Neuronal stem cell (in vitro differentiated cells): ENCODE data around the gene RPRD2.

Experiments used
- DNase-seq: peaks from one replicate; pipeline ENCODE4 v3.0.0-alpha.2; 2013; ENCODE audit warnings: low spot score
- H2AFZ ChIP-seq: one replicate; pipeline ENCODE4 v1.6.1; 2013; ENCODE audit warnings: mild to moderate bottlenecking, low read length, inconsistent platforms
- H2AK5ac ChIP-seq: 2 replicates; pipeline ENCODE4 v1.6.1; 2013; ENCODE audit warnings: low read depth, mild to moderate bottlenecking, inconsistent platforms, low read length, moderate library complexity, mixed read lengths
- H2BK120ac ChIP-seq: 2 replicates; pipeline ENCODE4 v1.6.1; 2013; ENCODE audit warnings: low read depth, mild to moderate bottlenecking, inconsistent platforms, low read length, moderate library complexity, mixed read lengths
- H2BK12ac ChIP-seq: one replicate; pipeline ENCODE4 v1.6.1; 2013; ENCODE audit warnings: low read length, inconsistent platforms
- H2BK15ac ChIP-seq: 2 replicates; pipeline ENCODE4 v1.6.1; 2013; ENCODE audit warnings: mild to moderate bottlenecking, low read length, inconsistent platforms, mixed read lengths
- H2BK5ac ChIP-seq: one replicate; pipeline ENCODE4 v1.6.1; 2013; ENCODE audit warnings: inconsistent platforms, mild to moderate bottlenecking, low read length, moderate library complexity
- H3K14ac ChIP-seq: one replicate; pipeline ENCODE4 v1.6.1; 2013; ENCODE audit warnings: low read length, inconsistent platforms
- H3K18ac ChIP-seq: 2 replicates; pipeline ENCODE4 v1.6.1; 2013; ENCODE audit warnings: low read length, inconsistent platforms
- H3K23ac ChIP-seq: 2 replicates; pipeline ENCODE4 v1.6.1; 2013; ENCODE audit warnings: low read depth, mild to moderate bottlenecking, mixed read lengths, low read length, inconsistent platforms; ENCODE audit not compliant: poor library complexity
- H3K27ac ChIP-seq: replicated peaks from 3 replicates; pipeline ENCODE4 v1.5.1; 2013; ENCODE audit warnings: low read length, inconsistent platforms
- H3K27me3 ChIP-seq, 3 experiments: 2 replicates each; pipeline ENCODE4 v1.6.1; 2013; ENCODE audit warnings: low read length in 3 of 3, mild to moderate bottlenecking in 2 of 3, inconsistent platforms in 1 of 3, low read depth in 1 of 3, mixed read lengths in 1 of 3, moderate library complexity in 1 of 3; ENCODE audit not compliant: control insufficient read depth in 3 of 3, insufficient read depth in 3 of 3
- H3K36me3 ChIP-seq, 2 donors: replicated peaks in 1 of 2; 2 replicates each; pipeline ENCODE4 v1.6.1; 2013; ENCODE audit warnings: low read length in 2 of 2; ENCODE audit not compliant: control insufficient read depth in 2 of 2, insufficient read depth in 2 of 2
- H3K4ac ChIP-seq: 2 replicates; pipeline ENCODE4 v1.6.1; 2013; ENCODE audit warnings: inconsistent platforms, mild to moderate bottlenecking, low read length, moderate library complexity
- H3K4me1 ChIP-seq, 2 donors: 1 replicate in 1 of 2; 2 replicates in 1 of 2; pipeline ENCODE4 v1.6.1; 2013; ENCODE audit warnings: low read length in 2 of 2, low read depth in 1 of 2; ENCODE audit not compliant: control insufficient read depth in 2 of 2, insufficient read depth in 1 of 2
- H3K4me2 ChIP-seq: one replicate; pipeline ENCODE4 v1.6.1; 2013; ENCODE audit warnings: mild to moderate bottlenecking, low read length, inconsistent platforms; ENCODE audit not compliant: insufficient read depth, poor library complexity, severe bottlenecking
- H3K4me3 ChIP-seq, 2 donors: 2 replicates each; pipeline ENCODE4 v1.5.1; 2013; ENCODE audit warnings: low read length in 2 of 2, mild to moderate bottlenecking in 2 of 2, inconsistent platforms in 1 of 2, moderate library complexity in 1 of 2
- H3K79me1 ChIP-seq: one replicate; pipeline ENCODE4 v1.6.1; 2013; ENCODE audit warnings: low read depth, mild to moderate bottlenecking, inconsistent platforms, low read length, moderate library complexity
- H3K9ac ChIP-seq: one replicate; pipeline ENCODE4 v1.6.1; 2013; ENCODE audit warnings: mild to moderate bottlenecking, low read depth, low read length, inconsistent platforms; ENCODE audit not compliant: poor library complexity
- H3K9me3 ChIP-seq, 2 donors: replicated peaks in 1 of 2; 2 replicates each; pipeline versions ENCODE3 to v1.6.1; 2013; ENCODE audit warnings: low read length in 2 of 2, mild to moderate bottlenecking in 2 of 2, inconsistent platforms in 1 of 2, low read depth in 1 of 2, mixed read lengths in 1 of 2, moderate library complexity in 1 of 2; ENCODE audit not compliant: control insufficient read depth in 2 of 2, insufficient read depth in 1 of 2
- H4K8ac ChIP-seq: one replicate; pipeline ENCODE4 v1.6.1; 2013; ENCODE audit warnings: low read depth, mild to moderate bottlenecking, inconsistent platforms, low read length, moderate library complexity
- H4K91ac ChIP-seq: one replicate; pipeline ENCODE4 v1.6.1; 2013; ENCODE audit warnings: low read length, low read depth, mild to moderate bottlenecking, inconsistent platforms; ENCODE audit not compliant: poor library complexity
- WGBS, 2 donors: extraction: QIAGEN DNeasy Blood & Tissue Kit; methylation state at CpG; one replicate each; pipeline ENCODE4 v1.1.7; 2013; ENCODE audit warnings: missing lambda C conversion rate in 2 of 2, mixed read lengths in 1 of 2; ENCODE audit not compliant: insufficient read length in 2 of 2, insufficient replicate concordance in 1 of 2; ENCODE audit errors: extremely low coverage in 2 of 2; 5-methylcytosine and 5-hydroxymethylcytosine counted together

The RPRD2 gene

GRCh38 chr1:150322310-150322709, 41.6 kb upstream of the RPRD2 start:
- Histone ChIP-seq H3K4me1 (peaks cover 2 to 3% of the 10 kb centered on the region in 2 donors), H3K79me1 (peaks cover 4% of the 10 kb centered on the region), H3K9ac (no peak overlapping the region), H4K91ac (no peak overlapping the region), H3K4ac (no peak overlapping the region), H3K36me3 (peaks cover 15 to 47% of the 10 kb centered on the region in 2 donors), H2BK12ac (no peak overlapping the region), H3K27ac (no peak overlapping the region), H3K23ac (no peak overlapping the region), H2BK15ac (no peak overlapping the region), H2BK5ac (no peak overlapping the region), H2AK5ac (no peak overlapping the region), H3K14ac (no peak overlapping the region), H3K18ac (no peak overlapping the region), H2AFZ (no peak overlapping the region), H3K27me3 (no peaks in the 10 kb centered on the region), H3K4me3 (peak overlapping the region in 1 of 2 donors; percentile 73), H4K8ac (no peak overlapping the region), H3K9me3 (peaks cover 0 to 3% of the 10 kb centered on the region in 2 donors), H2BK120ac (no peak overlapping the region), H3K4me2 (no peak overlapping the region)
- no CpG with 5 or more reads among the region's 3 CpGs for WGBS, 2 donors
- no peak for DNase-seq

GRCh38 chr1:150332651-150333290, 31.2 kb upstream of the RPRD2 start:
- Histone ChIP-seq H3K23ac (no peak overlapping the region), H3K4ac (no peak overlapping the region), H3K36me3 (peaks cover 34 to 95% of the 10 kb centered on the region in 2 donors), H3K4me2 (no peak overlapping the region), H3K27ac (no peak overlapping the region), H3K18ac (no peak overlapping the region), H2AFZ (no peak overlapping the region), H3K9me3 (no peaks in the 10 kb centered on the region), H2BK15ac (no peak overlapping the region), H2AK5ac (no peak overlapping the region), H2BK120ac (no peak overlapping the region), H2BK12ac (no peak overlapping the region), H3K27me3 (no peaks in the 10 kb centered on the region), H3K4me3 (peak overlapping the region in 1 of 2 donors; percentile 51), H4K91ac (no peak overlapping the region), H3K4me1 (no peaks in the 10 kb centered on the region), H4K8ac (no peak overlapping the region), H3K9ac (no peak overlapping the region), H2BK5ac (no peak overlapping the region), H3K14ac (no peak overlapping the region), H3K79me1 (no peaks in the 10 kb centered on the region)
- no CpG with 5 or more reads among the region's 7 CpGs for WGBS, 2 donors
- DNase-seq, result no peak

DNA sequence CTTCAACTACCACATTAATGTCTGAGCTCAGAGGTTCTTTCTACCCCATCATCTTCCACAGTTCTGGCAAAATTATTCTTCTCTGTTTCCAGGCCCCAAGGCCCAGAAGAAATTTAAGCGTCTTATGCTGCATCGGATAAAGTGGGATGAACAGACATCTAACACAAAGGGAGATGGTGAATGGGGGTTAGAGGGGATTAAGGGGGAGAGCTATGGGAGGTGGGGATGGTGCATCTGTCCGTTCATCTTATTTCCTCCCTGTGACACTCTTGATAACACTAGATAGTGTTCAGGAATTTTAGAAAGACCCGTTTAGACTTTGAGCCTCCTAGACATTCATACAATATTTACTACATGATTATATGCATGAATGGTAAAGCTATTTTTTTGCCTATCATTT, 17.6 kb upstream of the RPRD2 start:
- no peak overlapping the region for H2BK15ac ChIP-seq
- H3K4me3 ChIP-seq, result no peak overlapping the region
- no peak overlapping the region for H3K4me2 ChIP-seq
- H4K8ac ChIP-seq, result no peak overlapping the region
- H3K36me3 ChIP-seq, result peaks cover 30 to 91% of the 10 kb centered on the region in 2 donors
- H3K9me3 ChIP-seq, result no peaks in the 10 kb centered on the region
- no peak overlapping the region for H3K4ac ChIP-seq
- no peaks in the 10 kb centered on the region for H3K27me3 ChIP-seq
- H3K4me1 ChIP-seq, result no peaks in the 10 kb centered on the region
- no peak overlapping the region for H4K91ac ChIP-seq
- no peak overlapping the region for H3K14ac ChIP-seq
- DNase-seq, result no peak
- no peak overlapping the region for H2AFZ ChIP-seq
- no peak overlapping the region for H3K27ac ChIP-seq
- no peak overlapping the region for H3K9ac ChIP-seq
- no peaks in the 10 kb centered on the region for H3K79me1 ChIP-seq
- H3K18ac ChIP-seq, result no peak overlapping the region
- no peak overlapping the region for H2BK12ac ChIP-seq
- no peak overlapping the region for H3K23ac ChIP-seq
- no peak overlapping the region for H2BK5ac ChIP-seq
- no CpG with 5 or more reads among the region's 4 CpGs for WGBS, 2 donors
- no peak overlapping the region for H2BK120ac ChIP-seq
- H2AK5ac ChIP-seq, result no peak overlapping the region

- no peak overlapping the region for H2BK120ac ChIP-seq
- no peak overlapping the region for H4K91ac ChIP-seq
These were observed 11.1 kb upstream of the RPRD2 start for GRCh38 chr1:150352866-150353265.

More at GRCh38 chr1:150352866-150353265, 11.1 kb upstream of the RPRD2 start:
- H3K9me3 ChIP-seq, result no peaks in the 10 kb centered on the region
- no peak overlapping the region for H2AFZ ChIP-seq
- H2BK15ac ChIP-seq, result no peak overlapping the region
- no peak overlapping the region for H3K23ac ChIP-seq
- H3K14ac ChIP-seq, result no peak overlapping the region
- DNase-seq, result no peak
- H3K36me3 ChIP-seq, result peaks cover 13 to 72% of the 10 kb centered on the region in 2 donors
- H3K79me1 ChIP-seq, result no peaks in the 10 kb centered on the region
- H3K4me1 ChIP-seq, result no peaks in the 10 kb centered on the region
- no peak overlapping the region for H4K8ac ChIP-seq
- H3K27ac ChIP-seq, result no peak overlapping the region
- no peak overlapping the region for H2AK5ac ChIP-seq
- H3K4me2 ChIP-seq, result no peak overlapping the region
- no peak overlapping the region for H2BK5ac ChIP-seq
- no peak overlapping the region for H3K9ac ChIP-seq
- no peak overlapping the region for H2BK12ac ChIP-seq
- no peak overlapping the region for H3K4ac ChIP-seq
- WGBS, 2 donors, result no CpG with 5 or more reads among the region's 4 CpGs
- no peak overlapping the region for H3K18ac ChIP-seq
- H3K27me3 ChIP-seq, result no peaks in the 10 kb centered on the region
- H3K4me3 ChIP-seq, result no peak overlapping the region
